HEK293 (cell line): ENCODE measurements around the gene CTPS1.

Experiments
- CTCF ChIA-PET: fragments of 350-600 bp; formaldehyde crosslinking; extraction: SDS; loops from one replicate; lab custom pipeline; 2021; ENCODE audit warnings: antibody characterized with exemption; lab: Yijun Ruan, JAX
- POLR2A ChIA-PET: fragments of 300-600 bp; formaldehyde crosslinking; extraction: SDS; loops from one replicate; lab custom pipeline; 2020; ENCODE audit warnings: antibody characterized with exemption, inconsistent platforms; lab: Yijun Ruan, JAX
- H3K27ac ChIP-seq: fragments of 200-500 bp; sonication (Bioruptor generic); 2 replicates; pipeline ENCODE4 v1.5.1; 2014; ENCODE audit warnings: low read depth, low read length, control low read depth, inconsistent platforms; ENCODE audit errors: extremely low read depth
- H3K36me3 ChIP-seq, 2 experiments: fragments of 200-500 bp in 1 of 2; sonication (Bioruptor generic) in 1 of 2; 1 replicate in 1 of 2; 2 replicates in 1 of 2; pipeline ENCODE4 v1.5.1; 2014 to 2017; ENCODE audit warnings: inconsistent platforms in 2 of 2, low read length in 2 of 2; ENCODE audit not compliant: control insufficient read depth in 2 of 2, insufficient read depth in 1 of 2
- H3K4me1 ChIP-seq: fragments of 200-500 bp; sonication (Bioruptor generic); 2 replicates; pipeline ENCODE4 v1.5.1; 2014; ENCODE audit warnings: mild to moderate bottlenecking, low read length, inconsistent platforms; ENCODE audit not compliant: control insufficient read depth, insufficient read depth
- H3K4me3 ChIP-seq: 2 replicates; pipeline ENCODE4 v1.5.1; 2011; ENCODE audit warnings: low read depth, mild to moderate bottlenecking, control low read depth, low read length, moderate library complexity
- H3K9me3 ChIP-seq: fragments of 200-500 bp; sonication (Bioruptor generic); 2 replicates; pipeline ENCODE4 v1.5.1; 2014; ENCODE audit warnings: low read depth, low read length, inconsistent platforms; ENCODE audit not compliant: control insufficient read depth, insufficient read depth
- KLF10 ChIP-seq: fragments of 450-650 bp; IDR thresholded peaks from 2 replicates; pipeline ENCODE4 v1.5.1; 2018; ENCODE audit warnings: missing biosample characterization, mild to moderate bottlenecking, missing genetic modification characterization
- SETDB1 ChIP-seq: IDR thresholded peaks from one replicate; pipeline ENCODE4 v1.6.1; 2017; ENCODE audit warnings: mild to moderate bottlenecking, low read length, moderate library complexity, mixed read lengths; ENCODE audit not compliant: insufficient read length
- SP7 ChIP-seq: fragments of 450-650 bp; formaldehyde crosslinking; IDR thresholded peaks from 2 replicates; pipeline ENCODE4 v1.5.1; 2016; ENCODE audit warnings: missing biosample characterization, missing genetic modification characterization
- YY1 ChIP-seq: fragments of 450-650 bp; formaldehyde crosslinking; IDR thresholded peaks from 2 replicates; pipeline ENCODE4 v1.5.1; 2018; ENCODE audit warnings: missing biosample characterization, missing genetic modification characterization
- ZBTB20 ChIP-seq: fragments of 450-650 bp; formaldehyde crosslinking; IDR thresholded peaks from 2 replicates; pipeline ENCODE4 v1.5.1; 2016; ENCODE audit warnings: missing biosample characterization, missing genetic modification characterization
- ZFP37 ChIP-seq: fragments of 450-650 bp; formaldehyde crosslinking; IDR thresholded peaks from 2 replicates; pipeline ENCODE4 v1.5.1; 2016; ENCODE audit warnings: missing biosample characterization, missing genetic modification characterization
- ZNF2 ChIP-seq: fragments of 450-650 bp; formaldehyde crosslinking; IDR thresholded peaks from 2 replicates; pipeline ENCODE4 v1.5.1; 2016; ENCODE audit warnings: missing biosample characterization, missing genetic modification characterization
- ZNF548 ChIP-seq: fragments of 450-650 bp; formaldehyde crosslinking; IDR thresholded peaks from 2 replicates; pipeline ENCODE4 v1.5.1; 2016; ENCODE audit warnings: missing biosample characterization, missing genetic modification characterization
- ZNF558 ChIP-seq: fragments of 450-650 bp; formaldehyde crosslinking; IDR thresholded peaks from 2 replicates; pipeline ENCODE4 v1.5.1; 2016; ENCODE audit warnings: missing biosample characterization, missing genetic modification characterization
- ZNF600 ChIP-seq: fragments of 450-650 bp; formaldehyde crosslinking; IDR thresholded peaks from 2 replicates; pipeline ENCODE4 v1.5.1; 2016; ENCODE audit warnings: missing biosample characterization, missing genetic modification characterization
- ZNF621 ChIP-seq: fragments of 450-650 bp; formaldehyde crosslinking; IDR thresholded peaks from 2 replicates; pipeline ENCODE4 v1.5.1; 2017; ENCODE audit warnings: missing biosample characterization, missing genetic modification characterization
- ZNF626 ChIP-seq: fragments of 450-650 bp; sonication (Bioruptor Pico); formaldehyde crosslinking; IDR thresholded peaks from 2 replicates; pipeline ENCODE4 v1.5.1; 2018; ENCODE audit warnings: missing biosample characterization, missing genetic modification characterization, inconsistent platforms
- ZNF629 ChIP-seq: fragments of 450-650 bp; formaldehyde crosslinking; IDR thresholded peaks from 2 replicates; pipeline ENCODE4 v1.5.1; 2017; ENCODE audit warnings: missing biosample characterization, missing genetic modification characterization
- ZNF660 ChIP-seq: fragments of 450-650 bp; IDR thresholded peaks from 2 replicates; pipeline ENCODE4 v1.5.1; 2018; ENCODE audit warnings: missing biosample characterization, mild to moderate bottlenecking, missing genetic modification characterization
- ZNF776 ChIP-seq: fragments of 450-650 bp; formaldehyde crosslinking; IDR thresholded peaks from 2 replicates; pipeline ENCODE4 v1.5.0; 2017; ENCODE audit warnings: missing biosample characterization, missing genetic modification characterization, borderline replicate concordance
- ZSCAN16 ChIP-seq: fragments of 450-650 bp; formaldehyde crosslinking; IDR thresholded peaks from 2 replicates; pipeline ENCODE4 v1.5.1; 2016; ENCODE audit warnings: missing biosample characterization, missing genetic modification characterization
- TF ChIP-seq, protein P1 (sequence below): fragments of 450-650 bp; formaldehyde crosslinking; IDR thresholded peaks from 2 replicates; pipeline ENCODE4 v1.5.1; 2016; ENCODE audit warnings: missing biosample characterization, missing genetic modification characterization
- TF ChIP-seq, protein P2 (sequence below): fragments of 450-650 bp; formaldehyde crosslinking; conservative IDR thresholded peaks from 2 replicates; pipeline ENCODE4 v1.5.1; 2016; ENCODE audit warnings: low read depth, missing biosample characterization, missing genetic modification characterization
- TF ChIP-seq, protein P3 (sequence below): fragments of 450-650 bp; formaldehyde crosslinking; IDR thresholded peaks from 2 replicates; pipeline ENCODE4 v1.5.1; 2016; ENCODE audit warnings: missing biosample characterization, missing genetic modification characterization
- TF ChIP-seq, protein P4 (sequence below): fragments of 450-650 bp; formaldehyde crosslinking; IDR thresholded peaks from 2 replicates; pipeline ENCODE4 v1.5.1; 2016; ENCODE audit warnings: missing biosample characterization, missing genetic modification characterization

The CTPS1 gene

DNA sequence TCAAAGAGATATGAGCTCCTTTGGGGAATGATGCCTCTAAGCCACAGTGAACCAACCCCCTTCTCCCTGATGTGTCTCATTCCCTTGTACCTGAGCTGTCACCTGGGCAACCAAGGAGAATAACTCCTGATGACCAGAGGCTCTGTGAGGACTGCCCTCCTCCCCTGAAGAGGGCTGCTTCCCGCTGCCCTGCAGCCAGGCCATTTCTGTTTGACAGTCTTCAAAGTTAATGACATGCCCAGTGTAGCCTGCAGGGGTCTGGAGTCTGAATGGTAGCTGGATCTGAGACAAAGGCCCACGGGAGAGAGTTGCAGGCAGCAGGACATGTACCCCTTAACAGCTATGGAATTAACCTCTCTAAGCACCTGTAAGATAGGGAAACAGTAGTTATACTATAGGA lies 45.5 kb downstream of the CTPS1 start (continued):
- TF ChIP-seq, protein P1, sequence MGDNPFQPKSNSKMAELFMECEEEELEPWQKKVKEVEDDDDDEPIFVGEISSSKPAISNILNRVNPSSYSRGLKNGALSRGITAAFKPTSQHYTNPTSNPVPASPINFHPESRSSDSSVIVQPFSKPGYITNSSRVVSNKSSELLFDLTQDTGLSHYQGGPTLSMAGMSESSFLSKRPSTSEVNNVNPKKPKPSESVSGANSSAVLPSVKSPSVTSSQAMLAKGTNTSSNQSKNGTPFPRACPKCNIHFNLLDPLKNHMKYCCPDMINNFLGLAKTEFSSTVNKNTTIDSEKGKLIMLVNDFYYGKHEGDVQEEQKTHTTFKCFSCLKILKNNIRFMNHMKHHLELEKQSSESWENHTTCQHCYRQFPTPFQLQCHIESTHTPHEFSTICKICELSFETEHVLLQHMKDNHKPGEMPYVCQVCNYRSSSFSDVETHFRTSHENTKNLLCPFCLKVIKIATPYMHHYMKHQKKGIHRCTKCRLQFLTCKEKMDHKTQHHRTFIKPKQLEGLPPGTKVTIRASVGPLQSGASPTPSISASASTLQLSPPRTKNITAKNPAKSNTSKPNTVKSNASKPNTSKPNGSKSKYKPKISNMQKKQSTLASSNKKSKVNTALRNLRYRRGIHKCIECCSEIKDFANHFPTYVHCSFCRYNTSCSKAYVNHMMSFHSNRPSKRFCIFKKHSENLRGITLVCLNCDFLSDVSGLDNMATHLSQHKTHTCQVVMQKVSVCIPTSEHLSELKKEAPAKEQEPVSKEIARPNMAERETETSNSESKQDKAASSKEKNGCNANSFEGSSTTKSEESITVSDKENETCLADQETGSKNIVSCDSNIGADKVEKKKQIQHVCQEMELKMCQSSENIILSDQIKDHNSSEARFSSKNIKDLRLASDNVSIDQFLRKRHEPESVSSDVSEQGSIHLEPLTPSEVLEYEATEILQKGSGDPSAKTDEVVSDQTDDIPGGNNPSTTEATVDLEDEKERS (tag by site-specific recombination): no peak
- TF ChIP-seq, protein P2, sequence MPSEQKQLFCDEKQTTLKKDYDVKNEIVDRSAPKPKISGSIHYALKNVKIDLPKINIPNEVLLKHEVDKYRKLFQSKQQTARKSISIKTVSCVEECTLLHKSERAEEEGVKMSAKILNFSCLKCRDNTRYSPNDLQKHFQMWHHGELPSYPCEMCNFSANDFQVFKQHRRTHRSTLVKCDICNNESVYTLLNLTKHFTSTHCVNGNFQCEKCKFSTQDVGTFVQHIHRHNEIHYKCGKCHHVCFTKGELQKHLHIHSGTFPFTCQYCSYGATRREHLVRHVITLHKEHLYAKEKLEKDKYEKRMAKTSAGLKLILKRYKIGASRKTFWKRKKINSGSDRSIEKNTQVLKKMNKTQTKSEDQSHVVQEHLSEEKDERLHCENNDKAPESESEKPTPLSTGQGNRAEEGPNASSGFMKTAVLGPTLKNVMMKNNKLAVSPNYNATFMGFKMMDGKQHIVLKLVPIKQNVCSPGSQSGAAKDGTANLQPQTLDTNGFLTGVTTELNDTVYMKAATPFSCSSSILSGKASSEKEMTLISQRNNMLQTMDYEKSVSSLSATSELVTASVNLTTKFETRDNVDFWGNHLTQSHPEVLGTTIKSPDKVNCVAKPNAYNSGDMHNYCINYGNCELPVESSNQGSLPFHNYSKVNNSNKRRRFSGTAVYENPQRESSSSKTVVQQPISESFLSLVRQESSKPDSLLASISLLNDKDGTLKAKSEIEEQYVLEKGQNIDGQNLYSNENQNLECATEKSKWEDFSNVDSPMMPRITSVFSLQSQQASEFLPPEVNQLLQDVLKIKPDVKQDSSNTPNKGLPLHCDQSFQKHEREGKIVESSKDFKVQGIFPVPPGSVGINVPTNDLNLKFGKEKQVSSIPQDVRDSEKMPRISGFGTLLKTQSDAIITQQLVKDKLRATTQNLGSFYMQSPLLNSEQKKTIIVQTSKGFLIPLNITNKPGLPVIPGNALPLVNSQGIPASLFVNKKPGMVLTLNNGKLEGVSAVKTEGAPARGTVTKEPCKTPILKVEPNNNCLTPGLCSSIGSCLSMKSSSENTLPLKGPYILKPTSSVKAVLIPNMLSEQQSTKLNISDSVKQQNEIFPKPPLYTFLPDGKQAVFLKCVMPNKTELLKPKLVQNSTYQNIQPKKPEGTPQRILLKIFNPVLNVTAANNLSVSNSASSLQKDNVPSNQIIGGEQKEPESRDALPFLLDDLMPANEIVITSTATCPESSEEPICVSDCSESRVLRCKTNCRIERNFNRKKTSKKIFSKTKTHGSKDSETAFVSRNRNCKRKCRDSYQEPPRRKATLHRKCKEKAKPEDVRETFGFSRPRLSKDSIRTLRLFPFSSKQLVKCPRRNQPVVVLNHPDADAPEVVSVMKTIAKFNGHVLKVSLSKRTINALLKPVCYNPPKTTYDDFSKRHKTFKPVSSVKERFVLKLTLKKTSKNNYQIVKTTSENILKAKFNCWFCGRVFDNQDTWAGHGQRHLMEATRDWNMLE (tag by site-specific recombination): no peak

DNA sequence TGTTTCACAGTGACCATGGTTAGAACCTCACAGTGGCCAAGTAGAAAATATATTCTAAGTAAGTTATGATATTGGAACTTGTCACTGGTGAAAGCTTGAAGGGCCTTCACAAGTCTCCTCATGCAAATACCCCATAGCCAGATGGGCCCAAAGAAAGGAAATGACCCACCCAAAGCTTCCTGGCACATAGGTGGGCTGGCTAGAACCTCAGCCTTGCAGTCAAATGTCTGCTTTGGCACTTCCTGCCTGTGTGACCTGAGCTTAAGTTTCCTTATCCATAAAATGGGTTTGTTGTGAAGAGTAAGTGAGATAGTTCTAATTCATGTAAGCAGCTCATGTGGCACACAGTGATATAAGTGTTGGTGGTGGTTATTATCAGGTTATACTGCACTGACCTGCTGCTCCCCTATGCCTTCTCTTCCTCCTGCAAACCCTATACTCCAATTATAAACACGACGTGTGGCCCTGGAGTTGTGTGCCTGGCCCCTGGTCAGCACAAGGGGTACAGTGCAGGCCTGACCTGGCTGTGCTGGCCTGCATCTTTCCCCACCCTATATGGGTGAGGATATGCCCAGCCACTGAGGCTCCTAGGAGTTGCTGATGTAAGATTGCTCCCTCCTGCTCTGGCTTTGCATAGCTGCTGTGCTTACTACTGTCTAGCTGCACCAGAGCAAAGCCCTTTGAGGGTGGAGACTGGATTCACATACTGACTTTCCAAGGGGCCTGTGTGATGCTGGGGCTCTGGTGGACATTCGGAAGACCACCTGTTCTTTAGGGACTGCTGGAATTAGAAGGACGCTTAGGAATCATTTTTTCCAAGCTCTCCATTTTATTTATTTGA lies 46.7 kb downstream of the CTPS1 start:
- Histone ChIP-seq H3K4me1 (no peaks in the 10 kb centered on the region), H3K27ac (no peak overlapping the region), H3K9me3 (no peaks in the 10 kb centered on the region), H3K4me3 (no peak overlapping the region), H3K36me3 (peaks cover 9 to 68% of the 10 kb centered on the region in 2 experiments; a peak in 2 of 3 replicates)
- CTCF ChIA-PET: no interaction called here
- 0 out of 2 replicates have a peak, but pooled peaks have one; percentile 22 for TF ChIP-seq ZNF600 (tag by site-specific recombination)
- no peak for TF ChIP-seq ZNF621 (tag by site-specific recombination)
- POLR2A ChIA-PET: interaction anchor here (1.3 kb wide), 1 partner anchor 60 kb away, joined by 3 read pairs; no protein-coding TSS in a partner anchor

DNA sequence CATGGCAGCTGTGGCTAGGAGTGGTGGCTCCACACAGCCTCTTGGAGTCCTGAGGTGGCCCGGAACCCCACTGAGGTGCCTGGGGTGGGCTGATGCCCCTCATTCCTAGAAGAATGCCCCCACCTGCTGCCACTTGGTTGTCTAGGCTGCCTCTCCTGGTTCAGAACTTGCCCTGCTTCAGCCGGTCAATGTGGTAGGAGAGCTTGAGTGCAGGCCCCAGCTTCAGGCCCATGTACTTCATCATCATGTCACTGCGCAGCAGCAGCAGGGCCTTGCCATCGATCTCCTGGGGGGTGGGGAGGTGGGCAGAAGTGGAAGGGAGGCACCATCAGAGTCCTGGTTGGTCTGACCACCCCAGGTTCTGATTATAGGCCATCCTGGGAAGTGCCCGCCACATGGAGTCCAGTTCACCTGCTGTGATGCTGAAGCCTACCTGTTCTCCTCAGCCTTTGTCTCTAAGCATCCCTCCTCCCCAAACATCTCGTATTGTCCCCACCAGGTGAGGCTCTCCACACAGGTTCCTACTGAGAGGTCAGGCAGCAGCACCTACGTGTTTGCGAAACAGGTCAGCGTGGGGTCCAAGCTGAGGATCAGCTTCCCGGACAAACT lies 48.6 kb downstream of the CTPS1 start:
- CTCF ChIA-PET: interaction anchor here (0.7 kb wide), 1 partner anchor 290 kb away, joined by 3 read pairs; no protein-coding TSS in a partner anchor
- POLR2A ChIA-PET: no interaction called here
- H3K36me3 ChIP-seq: peaks cover 16 to 85% of the 10 kb centered on the region in 2 experiments
- no peak for TF ChIP-seq ZNF548
- no peak for TF ChIP-seq ZNF626
- TF ChIP-seq, protein P3, sequence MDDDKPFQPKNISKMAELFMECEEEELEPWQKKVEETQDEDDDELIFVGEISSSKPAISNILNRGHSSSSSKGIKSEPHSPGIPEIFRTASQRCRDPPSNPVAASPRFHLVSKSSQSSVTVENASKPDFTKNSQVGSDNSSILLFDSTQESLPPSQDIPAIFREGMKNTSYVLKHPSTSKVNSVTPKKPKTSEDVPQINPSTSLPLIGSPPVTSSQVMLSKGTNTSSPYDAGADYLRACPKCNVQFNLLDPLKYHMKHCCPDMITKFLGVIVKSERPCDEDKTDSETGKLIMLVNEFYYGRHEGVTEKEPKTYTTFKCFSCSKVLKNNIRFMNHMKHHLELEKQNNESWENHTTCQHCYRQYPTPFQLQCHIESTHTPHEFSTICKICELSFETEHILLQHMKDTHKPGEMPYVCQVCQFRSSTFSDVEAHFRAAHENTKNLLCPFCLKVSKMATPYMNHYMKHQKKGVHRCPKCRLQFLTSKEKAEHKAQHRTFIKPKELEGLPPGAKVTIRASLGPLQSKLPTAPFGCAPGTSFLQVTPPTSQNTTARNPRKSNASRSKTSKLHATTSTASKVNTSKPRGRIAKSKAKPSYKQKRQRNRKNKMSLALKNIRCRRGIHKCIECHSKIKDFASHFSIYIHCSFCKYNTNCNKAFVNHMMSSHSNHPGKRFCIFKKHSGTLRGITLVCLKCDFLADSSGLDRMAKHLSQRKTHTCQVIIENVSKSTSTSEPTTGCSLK (tag by site-specific recombination): no peak
- TF ChIP-seq ZNF2 (tag by site-specific recombination): no peak
- no peak for TF ChIP-seq ZBTB20 (tag by site-specific recombination)
- TF ChIP-seq, protein P4, sequence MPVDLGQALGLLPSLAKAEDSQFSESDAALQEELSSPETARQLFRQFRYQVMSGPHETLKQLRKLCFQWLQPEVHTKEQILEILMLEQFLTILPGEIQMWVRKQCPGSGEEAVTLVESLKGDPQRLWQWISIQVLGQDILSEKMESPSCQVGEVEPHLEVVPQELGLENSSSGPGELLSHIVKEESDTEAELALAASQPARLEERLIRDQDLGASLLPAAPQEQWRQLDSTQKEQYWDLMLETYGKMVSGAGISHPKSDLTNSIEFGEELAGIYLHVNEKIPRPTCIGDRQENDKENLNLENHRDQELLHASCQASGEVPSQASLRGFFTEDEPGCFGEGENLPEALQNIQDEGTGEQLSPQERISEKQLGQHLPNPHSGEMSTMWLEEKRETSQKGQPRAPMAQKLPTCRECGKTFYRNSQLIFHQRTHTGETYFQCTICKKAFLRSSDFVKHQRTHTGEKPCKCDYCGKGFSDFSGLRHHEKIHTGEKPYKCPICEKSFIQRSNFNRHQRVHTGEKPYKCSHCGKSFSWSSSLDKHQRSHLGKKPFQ: no peak
- TF ChIP-seq SP7 (tag by site-specific recombination): no peak
- TF ChIP-seq ZFP37 (tag by site-specific recombination): no peak
- TF ChIP-seq SETDB1: no peak
- no peak for TF ChIP-seq ZNF660 (tag by site-specific recombination)
- TF ChIP-seq ZNF558: no peak
- TF ChIP-seq ZNF776 (tag by site-specific recombination): no peak
- no peak for TF ChIP-seq KLF10 (tag by site-specific recombination)
- no peak for TF ChIP-seq YY1 (tag by site-specific recombination)
- no peak for TF ChIP-seq ZSCAN16 (tag by site-specific recombination)
- TF ChIP-seq ZNF629 (tag by site-specific recombination): no peak
- no peaks in the 10 kb centered on the region for H3K4me1 ChIP-seq
- no peak overlapping the region for H3K4me3 ChIP-seq
- H3K9me3 ChIP-seq: no peaks in the 10 kb centered on the region
- H3K27ac ChIP-seq: no peak overlapping the region
